Heart right ventricle (tissue), 16 donors: ENCODE results near the gene POLR2E. TPM values are rescaled to one million over a fixed set of nuclear protein-coding genes. Genes with fewer than 3 reads are reported as not detected.
A peak's percentile ranks its signal among the peaks of the same experiment; 100 is the strongest.

Source experiments
- ATAC-seq, 8 donors: fragments of 200-7000 bp; cut with Tn5 transposase; one replicate each; pipeline ENCODE4 v1.9.1; 2020; ENCODE audit warnings: mild to moderate bottlenecking in 8 of 8, moderate library complexity in 8 of 8, moderate number of reproducible peaks in 1 of 8
- DNase-seq, 2 donors: peaks; one replicate each; pipeline ENCODE4 v3.0.0-alpha.2; 2020
- H3K27ac ChIP-seq, 10 donors: fragments of 200-600 bp; sonication (generic) in 2 of 10; one replicate each; pipeline versions ENCODE4 v1.5.0 to v1.8.0; 2020 to 2022; ENCODE audit warnings: mild to moderate bottlenecking in 3 of 10
- H3K27me3 ChIP-seq, 7 donors: fragments of 200-600 bp; one replicate each; pipeline ENCODE4 v1.8.0; 2021 to 2022; ENCODE audit warnings: mild to moderate bottlenecking in 2 of 7
- H3K36me3 ChIP-seq, 9 donors: fragments of 200-600 bp; sonication (generic) in 1 of 9; one replicate each; pipeline versions ENCODE4 v1.5.0 to v1.8.0; 2020 to 2022; ENCODE audit warnings: mild to moderate bottlenecking in 2 of 9
- H3K4me1 ChIP-seq, 9 donors: fragments of 200-600 bp; sonication (generic) in 1 of 9; one replicate each; pipeline versions ENCODE4 v1.5.0 to v1.8.0; 2020 to 2022; ENCODE audit warnings: mild to moderate bottlenecking in 4 of 9
- H3K4me3 ChIP-seq, 10 donors: fragments of 200-600 bp; sonication (generic) in 2 of 10; one replicate each; pipeline versions ENCODE4 v1.5.0 to v1.8.0; 2020 to 2022; ENCODE audit warnings: mild to moderate bottlenecking in 7 of 10, moderate library complexity in 2 of 10
- H3K9me3 ChIP-seq, 11 donors: fragments of 200-600 bp in 10 of 11; sonication (generic) in 2 of 11; one replicate each; pipeline versions ENCODE4 v1.5.0 to v1.8.0; 2013 to 2022; ENCODE audit warnings: mild to moderate bottlenecking in 2 of 11, control low read depth in 1 of 11, moderate library complexity in 1 of 11
- WGBS, 2 donors: extraction: QIAGEN DNeasy Blood & Tissue Kit; methylation state at CpG; one replicate each; pipeline ENCODE4 v1.1.7; 2013; ENCODE audit warnings: inconsistent platforms in 1 of 2; 5-methylcytosine and 5-hydroxymethylcytosine counted together
- intact Hi-C, 10 donors: fragments of 100-400 bp; cut with DNase I; formaldehyde crosslinking; loops; one replicate each; pipeline versions ENCODE4 v1.11.1 to v1.14.2; 2022
- polyA plus RNA-seq, 2 donors: library from polyadenylated mRNA; stranded (reverse); fragments of 200-250 nt; gene quantifications; one replicate each; pipeline ENCODE4 v1.2.3, GENCODE V29; 2013
- total RNA-seq, 10 donors: library from RNA; stranded (reverse); fragmentation: NEBNext Ultra II Directional in 3 of 10; extraction: Animal tissue kit (Norgen Biotek cat#: 25700) in 3 of 10; gene quantifications; one replicate each; pipeline versions ENCODE4 v1.2.1 to v1.2.4, GENCODE V29; 2021 to 2023
- TF ChIP-seq, protein P1 (sequence below), 9 donors: fragments of 200-600 bp; sonication (generic) in 2 of 9; IDR thresholded peaks; one replicate each; pipeline versions ENCODE4 v1.5.0 to v1.8.0; 2021 to 2022; ENCODE audit warnings: antibody characterized with exemption in 9 of 9, mild to moderate bottlenecking in 5 of 9, moderate library complexity in 1 of 9
- donor health status: Arrhythmogenic right ventricular cardiomyopathy.
- donor health status: ischemic (EF 13 %, LVEDD 7.1; RV severe dilation, severe dysfunction).
- donor health status: healthy with polysubstance abuse.
- donor health status: DM: no; HTN: yes; CAD: no.
- donor health status: DM: no; HTN: no; CAD: no.
- donor health status: ischemic (EF 25% LVEDD 6.9; RV normal size, moderate dysfunction).
- donor health status: ischemic (EF 25% LVEDD 5.7; RV mildly dilated, moderate dysfunction).
- donor health status: healthy.
- donor health status: DM: yes; HTN: yes; CAD: no.
- donor health status: Ischemic cardiomyopathy.
- donor health status: ischemic (EF 35%, LVEDD 5.7; RV mildly dilated, moderate dysfunction).
- donor health status: nonischemic (EF 11% LVEDD 7.7; RV severe dilation, severe dysfunction).
- donor health status: DM: yes; HTN: yes; CAD: no.
- donor health status: PGD.
- donor health status: ischemic (EF 29% LVEDD 5.4; RV normal size, mild dysfunction).
- donor health status: nonischemic (EF 23%, LVEDD 6.1; RV moderate dilation, normal function).

Gene POLR2E
- total and polyA plus RNA-seq, 12 donors: 111 to 215 (median 134) TPM

DNA sequence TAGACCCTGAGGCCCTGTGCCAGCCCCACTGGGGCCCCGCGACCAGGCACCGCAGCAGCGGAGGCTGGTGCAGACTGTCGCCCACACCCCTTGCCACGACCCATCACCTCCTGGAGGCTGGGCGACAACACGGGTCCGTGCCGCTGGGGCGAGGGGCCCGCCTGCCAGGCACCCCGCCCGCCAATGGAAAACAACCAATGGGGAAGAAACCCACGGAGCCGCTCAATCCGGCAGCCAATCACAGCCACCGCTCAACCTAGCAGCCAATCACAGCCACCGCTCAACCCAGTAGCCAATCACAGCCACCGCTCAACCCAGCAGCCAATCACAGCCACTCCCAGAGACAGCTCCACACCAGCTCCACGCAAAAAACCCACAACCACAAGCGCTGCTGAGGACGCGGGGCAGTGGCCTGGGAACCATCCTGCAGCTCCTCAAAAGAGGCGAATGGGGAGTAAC is 38.3 kb upstream of the POLR2E start:
- H3K4me3 ChIP-seq: peak overlapping the region in 1 of 10 donors; percentile 74
- no peak for DNase-seq
- WGBS, 2 donors: 95% methylated on average over 23 to 25 of the region's 25 CpGs

DNA sequence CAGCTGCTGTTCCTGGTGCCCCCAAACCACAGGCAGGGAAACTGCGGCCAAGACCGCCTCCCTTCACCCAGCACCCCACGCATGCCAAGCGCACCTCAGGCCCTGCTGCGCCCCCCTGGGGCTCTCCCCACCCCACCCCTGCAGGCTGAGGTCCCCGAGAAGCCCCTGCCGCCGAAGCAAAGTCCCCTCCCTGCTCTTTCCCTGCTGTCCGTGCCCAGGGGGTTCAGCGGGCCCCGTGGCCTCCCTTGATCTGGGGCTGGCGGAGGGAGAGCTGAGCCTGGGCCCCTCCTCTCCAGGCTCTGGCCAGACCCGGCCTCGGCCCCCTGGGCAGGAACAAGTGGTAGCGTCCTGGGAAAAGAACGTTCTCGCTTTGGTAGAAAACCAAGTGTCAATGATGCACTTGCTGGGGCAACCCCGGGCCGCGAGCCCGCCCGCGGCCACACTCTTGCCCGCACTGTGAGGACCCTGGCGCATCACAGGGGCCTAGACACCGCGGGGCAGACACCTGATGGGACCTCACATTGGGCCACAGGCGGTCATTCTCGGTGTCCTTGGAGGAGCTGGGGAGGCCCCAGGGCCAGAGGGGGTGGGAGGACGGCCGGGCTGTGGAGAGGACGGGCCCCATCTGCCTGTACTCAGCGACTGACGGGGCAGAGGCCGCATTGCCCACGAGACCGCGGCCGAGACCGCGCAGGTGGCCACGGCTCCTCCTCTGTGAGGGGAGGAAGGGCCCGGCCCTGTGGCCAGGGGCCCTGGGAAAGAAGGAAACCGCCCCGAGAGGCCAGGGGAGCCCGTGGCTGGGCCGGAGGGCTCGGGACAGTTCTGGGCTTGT is 37.6 kb upstream of the POLR2E start:
- H3K27ac ChIP-seq: peak overlapping the region; percentile 82 to 98 (median 92)
- TF ChIP-seq, protein P1, sequence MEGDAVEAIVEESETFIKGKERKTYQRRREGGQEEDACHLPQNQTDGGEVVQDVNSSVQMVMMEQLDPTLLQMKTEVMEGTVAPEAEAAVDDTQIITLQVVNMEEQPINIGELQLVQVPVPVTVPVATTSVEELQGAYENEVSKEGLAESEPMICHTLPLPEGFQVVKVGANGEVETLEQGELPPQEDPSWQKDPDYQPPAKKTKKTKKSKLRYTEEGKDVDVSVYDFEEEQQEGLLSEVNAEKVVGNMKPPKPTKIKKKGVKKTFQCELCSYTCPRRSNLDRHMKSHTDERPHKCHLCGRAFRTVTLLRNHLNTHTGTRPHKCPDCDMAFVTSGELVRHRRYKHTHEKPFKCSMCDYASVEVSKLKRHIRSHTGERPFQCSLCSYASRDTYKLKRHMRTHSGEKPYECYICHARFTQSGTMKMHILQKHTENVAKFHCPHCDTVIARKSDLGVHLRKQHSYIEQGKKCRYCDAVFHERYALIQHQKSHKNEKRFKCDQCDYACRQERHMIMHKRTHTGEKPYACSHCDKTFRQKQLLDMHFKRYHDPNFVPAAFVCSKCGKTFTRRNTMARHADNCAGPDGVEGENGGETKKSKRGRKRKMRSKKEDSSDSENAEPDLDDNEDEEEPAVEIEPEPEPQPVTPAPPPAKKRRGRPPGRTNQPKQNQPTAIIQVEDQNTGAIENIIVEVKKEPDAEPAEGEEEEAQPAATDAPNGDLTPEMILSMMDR (IDR thresholded peaks at IDR 0.05): no peak
- WGBS, 2 donors: 71 to 79% methylated on average over 48 of the region's 48 CpGs
- ATAC-seq (peak in 7 of 8 donors; percentile 1 to 16 (median 1)), DNase-seq (no peak)
- peak overlapping the region in 9 of 10 donors; percentile 65 to 88 (median 77) for H3K4me3 ChIP-seq
- H3K27me3 ChIP-seq: no peaks in the 10 kb centered on the region
- no peaks in the 10 kb centered on the region for H3K9me3 ChIP-seq
- H3K36me3 ChIP-seq: peaks cover 0 to 47% (median 0%) of the 10 kb centered on the region in 9 donors
- intact Hi-C loops: loop anchor here in 5 of 10 donors (2.0 to 5.0 kb wide), 3 partner anchors 18 to 60 kb away; partner anchors contain the start of gene SBNO2 (in 5 of the 5)
- H3K4me1 ChIP-seq: peaks cover 13 to 76% (median 41%) of the 10 kb centered on the region in 9 donors

More for the DNA sequence above, 38.3 kb upstream of the POLR2E start:
- intact Hi-C loops: loop anchor here in 5 of 10 donors (2.0 to 5.0 kb wide), 3 partner anchors 17 to 59 kb away; partner anchors contain the start of gene SBNO2 (in 5 of the 5)
- H3K27me3 ChIP-seq: no peaks in the 10 kb centered on the region
- ATAC-seq: no peak
- H3K4me1 ChIP-seq: peaks cover 13 to 71% (median 41%) of the 10 kb centered on the region in 9 donors
- no peaks in the 10 kb centered on the region for H3K9me3 ChIP-seq
- peak overlapping the region in 8 of 10 donors; percentile 88 to 98 (median 92) for H3K27ac ChIP-seq
- TF ChIP-seq, protein P1 (IDR thresholded peaks at IDR 0.05): no peak
- H3K36me3 ChIP-seq: peaks cover 0 to 44% (median 0%) of the 10 kb centered on the region in 9 donors

DNA sequence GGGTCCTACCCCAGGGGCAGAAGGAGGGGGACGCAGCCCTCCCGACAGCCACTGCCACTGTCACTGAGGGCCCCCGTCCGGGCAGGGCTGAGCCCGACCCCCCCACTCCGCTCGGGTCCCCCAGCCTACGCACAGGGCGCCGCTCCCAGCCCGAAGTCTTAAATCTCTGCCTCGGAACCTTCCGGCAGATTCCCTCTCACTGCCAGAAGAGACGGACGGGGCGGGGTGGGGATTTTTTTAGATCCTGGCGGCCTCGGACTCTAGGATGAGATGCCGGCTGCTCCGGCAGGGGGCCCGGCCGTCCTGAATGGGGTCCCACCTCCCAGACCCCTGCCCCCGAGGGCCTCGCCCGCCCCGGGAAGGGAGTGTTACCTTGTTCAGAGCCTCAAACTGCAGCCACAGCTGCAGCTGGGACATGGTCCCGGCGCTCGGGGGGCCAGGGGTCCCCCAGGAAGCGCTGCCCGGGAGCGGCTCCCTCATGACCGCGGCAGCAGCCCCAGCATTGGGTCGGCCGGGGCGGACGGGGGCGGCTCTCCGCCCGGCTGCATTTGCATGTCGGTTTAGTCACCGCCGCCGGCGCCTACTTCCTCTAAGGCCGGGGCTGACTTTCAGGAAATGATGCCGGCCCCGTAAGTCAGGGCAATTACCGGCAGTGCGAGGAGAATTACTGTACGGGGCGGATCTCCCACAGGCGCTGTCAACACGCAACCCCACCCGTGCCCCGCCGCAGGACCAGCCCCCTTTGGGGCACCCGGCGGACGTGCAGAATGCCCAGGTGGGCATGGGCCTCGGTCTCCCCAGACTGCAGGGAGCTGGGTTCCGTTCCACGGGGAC is 36.8 kb upstream of the POLR2E start:
- Histone ChIP-seq H3K4me1 (peaks cover 13 to 84% (median 41%) of the 10 kb centered on the region in 9 donors), H3K36me3 (peaks cover 0 to 55% (median 5%) of the 10 kb centered on the region in 9 donors), H3K27me3 (no peaks in the 10 kb centered on the region), H3K27ac (peak overlapping the region; percentile 82 to 98 (median 92)), H3K4me3 (peak overlapping the region; percentile 54 to 88 (median 76)), H3K9me3 (no peaks in the 10 kb centered on the region)
- 3 to 4% methylated on average over 64 of the region's 64 CpGs for WGBS, 2 donors
- intact Hi-C loops: loop anchor here in 5 of 10 donors (2.0 to 5.0 kb wide), 3 partner anchors 19 to 60 kb away; partner anchors contain the start of gene SBNO2 (in 5 of the 5)
- TF ChIP-seq, protein P1 (IDR thresholded peaks at IDR 0.05): peak in 4 of 9 donors; percentile 18 to 47 (median 38)
- peak; percentile 77 to 89 (median 86) for ATAC-seq
- DNase-seq: peak; percentile 83 to 88
